ENCODE data around the gene WASHC4. TPM values are rescaled to one million over a fixed set of nuclear protein-coding genes. Genes with fewer than 3 reads are reported as not detected.
"Not testable (repeated sequence)": the region's sequence is repeated elsewhere in the genome, so short reads cannot be mapped to it uniquely, and the experiment has no call there.

Gene WASHC4
- total RNA-seq, 2 donors from 2014 or later, result 27.2 to 40.9 TPM

- TF ChIP-seq, protein P1, sequence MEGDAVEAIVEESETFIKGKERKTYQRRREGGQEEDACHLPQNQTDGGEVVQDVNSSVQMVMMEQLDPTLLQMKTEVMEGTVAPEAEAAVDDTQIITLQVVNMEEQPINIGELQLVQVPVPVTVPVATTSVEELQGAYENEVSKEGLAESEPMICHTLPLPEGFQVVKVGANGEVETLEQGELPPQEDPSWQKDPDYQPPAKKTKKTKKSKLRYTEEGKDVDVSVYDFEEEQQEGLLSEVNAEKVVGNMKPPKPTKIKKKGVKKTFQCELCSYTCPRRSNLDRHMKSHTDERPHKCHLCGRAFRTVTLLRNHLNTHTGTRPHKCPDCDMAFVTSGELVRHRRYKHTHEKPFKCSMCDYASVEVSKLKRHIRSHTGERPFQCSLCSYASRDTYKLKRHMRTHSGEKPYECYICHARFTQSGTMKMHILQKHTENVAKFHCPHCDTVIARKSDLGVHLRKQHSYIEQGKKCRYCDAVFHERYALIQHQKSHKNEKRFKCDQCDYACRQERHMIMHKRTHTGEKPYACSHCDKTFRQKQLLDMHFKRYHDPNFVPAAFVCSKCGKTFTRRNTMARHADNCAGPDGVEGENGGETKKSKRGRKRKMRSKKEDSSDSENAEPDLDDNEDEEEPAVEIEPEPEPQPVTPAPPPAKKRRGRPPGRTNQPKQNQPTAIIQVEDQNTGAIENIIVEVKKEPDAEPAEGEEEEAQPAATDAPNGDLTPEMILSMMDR (IDR thresholded peaks at IDR 0.05), result no peak
- Histone ChIP-seq H3K36me3 (no peaks in the 10 kb centered on the region), H3K27ac (no peak overlapping the region), H3K27me3 (no peaks in the 10 kb centered on the region), H3K4me1 (no peaks in the 10 kb centered on the region), H3K9ac (ENCODE audit: low read depth in 2 of 2, low read length in 2 of 2) (no peak overlapping the region), H3K4me3 (no peak overlapping the region), H3K9me3 (no peaks in the 10 kb centered on the region)
- no peak for DNase-seq
- intact Hi-C loops (cut with DNase I), result no loop called here
Observed at GRCh38 chr12:105168006-105168405, 60.5 kb downstream of the WASHC4 start.

DNA sequence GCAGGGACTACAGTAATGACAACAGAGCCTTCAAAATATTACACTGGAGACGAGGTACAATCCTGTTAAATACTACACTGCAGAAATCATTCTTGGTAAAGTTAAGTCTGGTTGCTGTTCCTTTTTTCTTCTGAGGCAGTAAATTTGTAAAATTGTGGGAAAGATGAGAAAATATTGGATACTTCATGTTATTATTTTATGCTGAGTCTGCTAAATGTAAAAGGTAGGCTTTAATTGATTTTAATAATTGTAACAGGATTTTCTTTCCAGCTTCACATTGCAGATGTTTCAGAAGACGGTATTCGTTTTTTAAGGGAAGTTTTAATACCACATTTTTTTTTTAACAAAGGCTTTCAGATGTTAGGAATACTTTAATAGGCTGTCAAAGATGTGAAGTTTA is 62.6 kb downstream of the WASHC4 start:
- no peaks in the 10 kb centered on the region for H3K9me3 ChIP-seq
- H3K36me3 ChIP-seq, result no peaks in the 10 kb centered on the region
- no peaks in the 10 kb centered on the region for H3K27me3 ChIP-seq
- TF ChIP-seq, protein P1 (IDR thresholded peaks at IDR 0.05), result no peak
- intact Hi-C loops (cut with DNase I), result no loop called here
- DNase-seq, result no peak
- no peak overlapping the region for H3K4me3 ChIP-seq
- no peak overlapping the region for H3K27ac ChIP-seq
- H3K4me1 ChIP-seq, result no peaks in the 10 kb centered on the region
- no peak overlapping the region for H3K9ac ChIP-seq (ENCODE audit: low read depth in 2 of 2, low read length in 2 of 2)

DNA sequence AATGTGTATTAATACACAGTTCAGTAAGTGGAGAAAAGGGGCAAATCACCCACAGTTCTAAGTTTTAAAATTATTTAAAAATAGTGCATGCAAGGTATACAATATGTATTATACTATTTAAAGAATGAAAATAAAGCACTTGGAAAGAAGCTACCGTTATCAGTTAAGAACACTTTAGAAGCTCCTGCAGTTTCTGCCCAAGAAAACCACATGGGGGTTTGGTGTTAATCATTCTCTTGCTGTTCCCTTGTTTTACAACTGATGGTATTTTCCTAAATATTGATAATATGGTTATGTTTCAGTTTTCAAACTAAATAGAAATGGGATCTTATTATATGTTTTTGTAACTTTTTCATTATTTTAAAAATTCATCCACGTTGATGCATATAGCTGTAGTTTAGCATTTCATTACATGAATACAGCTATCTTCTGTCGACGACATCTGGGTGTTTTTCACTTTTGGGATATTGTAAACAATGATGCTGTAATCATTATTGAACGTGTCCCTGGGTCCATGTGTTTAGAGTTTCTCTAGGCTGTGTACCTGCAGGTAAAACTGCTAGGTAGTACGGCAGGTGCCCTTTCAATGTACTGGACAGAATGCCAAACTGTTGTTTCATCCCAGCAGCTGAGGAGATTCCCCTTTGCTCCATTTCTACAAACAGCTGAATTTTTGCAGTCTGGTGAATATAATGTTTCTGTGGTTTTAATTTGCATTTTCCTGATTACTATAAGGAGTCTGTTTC is 64.3 kb downstream of the WASHC4 start:
- TF ChIP-seq, protein P1 (IDR thresholded peaks at IDR 0.05), result no peak
- H3K27me3 ChIP-seq, result no peaks in the 10 kb centered on the region
- no peak overlapping the region for H3K4me3 ChIP-seq
- no peak for DNase-seq
- H3K4me1 ChIP-seq, result no peaks in the 10 kb centered on the region
- intact Hi-C loops (cut with DNase I), result no loop called here
- H3K27ac ChIP-seq, result no peak overlapping the region
- no peaks in the 10 kb centered on the region for H3K9me3 ChIP-seq
- H3K36me3 ChIP-seq, result no peaks in the 10 kb centered on the region
- no peak overlapping the region for H3K9ac ChIP-seq (ENCODE audit: low read depth in 2 of 2, low read length in 2 of 2)

GRCh38 chr12:105175397-105175990 is 68.0 kb downstream of the WASHC4 start:
- intact Hi-C loops (cut with DNase I), result no loop called here
- Histone ChIP-seq H3K9ac (ENCODE audit: low read depth in 2 of 2, low read length in 2 of 2) (no peak overlapping the region), H3K9me3 (no peaks in the 10 kb centered on the region), H3K4me1 (no peaks in the 10 kb centered on the region), H3K4me3 (no peak overlapping the region), H3K27ac (no peak overlapping the region), H3K36me3 (no peaks in the 10 kb centered on the region), H3K27me3 (no peaks in the 10 kb centered on the region)
- DNase-seq, result no peak
- TF ChIP-seq, protein P1 (IDR thresholded peaks at IDR 0.05), result no peak

DNA sequence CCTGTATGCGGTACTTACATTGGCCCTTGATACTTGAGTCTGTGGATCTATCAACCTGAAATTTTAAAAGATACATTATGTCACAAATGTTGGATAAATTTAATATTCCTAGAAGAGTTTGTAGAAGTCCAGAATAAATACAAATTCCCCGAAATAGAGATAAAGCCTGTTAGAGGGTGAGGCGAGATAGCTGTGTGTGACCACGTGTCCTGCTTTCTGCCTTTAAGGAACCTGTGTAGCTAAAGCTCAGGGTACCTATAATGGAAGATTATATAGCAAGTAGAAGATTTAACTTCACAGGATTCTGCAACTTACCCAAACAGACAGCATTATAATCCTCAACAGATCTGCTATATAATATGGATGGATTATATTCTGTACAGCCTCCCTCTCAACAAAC is 69.7 kb downstream of the WASHC4 start:
- Histone ChIP-seq H3K4me1 (no peaks in the 10 kb centered on the region), H3K27ac (no peak overlapping the region), H3K4me3 (no peak overlapping the region), H3K9me3 (no peaks in the 10 kb centered on the region), H3K9ac (ENCODE audit: low read depth in 2 of 2, low read length in 2 of 2) (no peak overlapping the region), H3K27me3 (no peaks in the 10 kb centered on the region), H3K36me3 (no peaks in the 10 kb centered on the region)
- TF ChIP-seq, protein P1 (IDR thresholded peaks at IDR 0.05), result no peak
- intact Hi-C loops (cut with DNase I), result no loop called here
- no peak for DNase-seq

GRCh38 chr12:105179114-105179513 is 71.6 kb downstream of the WASHC4 start:
- H3K27ac ChIP-seq; H3K4me3 ChIP-seq; H3K27me3 ChIP-seq; H3K4me1 ChIP-seq; H3K9me3 ChIP-seq; H3K9ac ChIP-seq (ENCODE audit: low read depth in 2 of 2, low read length in 2 of 2); H3K36me3 ChIP-seq; DNase-seq; intact Hi-C loops (cut with DNase I): not testable (repeated sequence)

- H3K27me3 ChIP-seq; H3K27ac ChIP-seq; H3K36me3 ChIP-seq; intact Hi-C loops (cut with DNase I); H3K4me1 ChIP-seq; DNase-seq; H3K9me3 ChIP-seq; H3K4me3 ChIP-seq; H3K9ac ChIP-seq (ENCODE audit: low read depth in 2 of 2, low read length in 2 of 2): not testable (repeated sequence)
Observed at GRCh38 chr12:105183406-105183805, 75.9 kb downstream of the WASHC4 start.

GRCh38 chr12:105183976-105184375 is 76.4 kb downstream of the WASHC4 start:
- H3K9me3 ChIP-seq; H3K27me3 ChIP-seq; H3K27ac ChIP-seq; H3K4me3 ChIP-seq; intact Hi-C loops (cut with DNase I); DNase-seq; H3K4me1 ChIP-seq; H3K9ac ChIP-seq (ENCODE audit: low read depth in 2 of 2, low read length in 2 of 2): not testable (repeated sequence)
- H3K36me3 ChIP-seq, result peaks cover 11% of the 10 kb centered on the region

Data from colonic mucosa (tissue), 4 donors.